HG02571 (cell line): ENCODE measurements around the gene NANOS1.
"Not testable (repeated sequence)": the region's sequence is repeated elsewhere in the genome, so short reads cannot be mapped to it uniquely, and the experiment has no call there.

ENCODE experiments used
- ATAC-seq: cut with Tn5 transposase; IDR thresholded peaks from one replicate; pipeline ENCODE4 v1.9.1; 2021; ENCODE audit warnings: mild to moderate bottlenecking, moderate library complexity; ENCODE audit not compliant: unreplicated experiment

The NANOS1 gene

GRCh38 chr10:119006451-119007210 is 22.9 kb upstream of the NANOS1 start:
- no peak for ATAC-seq

DNA sequence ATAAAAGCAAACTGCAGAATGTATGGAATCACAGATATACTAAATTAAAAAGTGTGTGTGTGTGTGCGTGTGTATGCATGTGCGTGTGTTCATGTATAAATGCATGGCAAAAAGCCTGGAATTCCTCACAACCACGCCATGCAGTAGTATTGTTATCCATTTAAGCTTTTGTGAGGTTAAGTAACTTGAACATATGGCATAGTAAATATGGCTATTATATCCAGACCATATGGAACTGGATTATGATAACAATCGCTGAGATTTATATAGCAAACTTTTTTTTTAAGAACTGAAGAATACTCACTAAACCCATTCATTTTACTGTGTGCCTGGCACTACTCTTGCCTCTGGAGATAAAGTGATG is 22.3 kb upstream of the NANOS1 start:
- no peak for ATAC-seq

DNA sequence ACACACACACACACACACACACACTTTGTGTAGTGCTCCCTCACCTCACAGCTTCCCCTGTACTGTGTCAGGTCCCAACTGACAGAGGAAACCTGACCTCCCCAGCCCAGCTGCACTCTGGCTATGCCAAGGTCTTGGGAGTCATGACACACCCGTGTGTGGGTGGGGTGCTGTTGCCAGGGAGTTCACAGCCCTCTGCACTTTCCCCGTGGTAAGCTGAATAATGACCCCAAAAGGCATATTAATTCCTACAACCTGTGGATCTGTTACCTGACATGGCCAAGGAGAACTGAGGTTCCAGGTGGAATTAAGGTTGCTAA is 8.9 kb upstream of the NANOS1 start:
- no peak for ATAC-seq

GRCh38 chr10:119022846-119023552 is 6.5 kb upstream of the NANOS1 start:
- ATAC-seq = no peak

GRCh38 chr10:119023553-119023868 is 6.0 kb upstream of the NANOS1 start:
- ATAC-seq = no peak

- no peak for ATAC-seq
Measured at GRCh38 chr10:119024882-119025281, 4.6 kb upstream of the NANOS1 start.

DNA sequence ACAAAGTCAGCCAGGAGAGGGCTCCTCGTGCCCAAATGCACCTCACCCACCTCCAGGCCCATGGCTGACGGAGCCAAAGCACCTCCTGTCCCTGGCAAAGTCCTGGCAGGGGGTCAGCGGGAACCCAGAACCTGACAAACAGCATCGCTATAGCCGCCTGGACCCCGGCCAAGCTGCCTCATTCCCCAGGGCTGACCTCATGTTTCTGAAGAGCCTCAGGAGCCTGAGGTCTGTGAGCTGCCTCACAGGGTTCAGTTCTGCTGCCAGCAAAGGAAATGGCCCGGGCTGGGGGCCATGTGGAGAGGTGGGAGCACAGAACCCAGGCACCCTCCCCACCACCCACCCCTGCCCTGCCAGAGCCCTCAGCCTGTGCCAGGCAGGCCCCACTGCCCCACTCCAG is 4.2 kb upstream of the NANOS1 start:
- ATAC-seq = no peak

DNA sequence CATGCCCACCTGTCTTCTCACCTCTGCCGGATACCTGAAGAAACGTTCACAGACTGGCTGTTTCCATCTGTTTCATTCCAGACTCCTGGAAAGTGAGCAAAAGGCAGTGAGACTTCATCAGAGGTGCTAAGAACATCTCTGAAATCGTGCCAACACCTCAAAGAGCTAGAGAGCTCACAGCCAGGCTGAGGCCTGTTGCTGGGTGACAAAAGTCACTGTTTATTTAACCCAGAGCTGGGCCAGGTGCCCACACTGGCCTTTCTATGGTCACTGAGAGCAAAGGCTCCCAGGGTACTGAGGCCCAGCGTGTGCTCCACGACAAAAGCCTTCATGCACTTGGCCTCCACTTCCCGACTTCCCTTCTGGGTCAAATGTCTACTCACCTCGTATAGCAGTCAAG is 3.7 kb upstream of the NANOS1 start:
- no peak for ATAC-seq

GRCh38 chr10:119026301-119027110 is 3.0 kb upstream of the NANOS1 start:
- ATAC-seq = no peak

DNA sequence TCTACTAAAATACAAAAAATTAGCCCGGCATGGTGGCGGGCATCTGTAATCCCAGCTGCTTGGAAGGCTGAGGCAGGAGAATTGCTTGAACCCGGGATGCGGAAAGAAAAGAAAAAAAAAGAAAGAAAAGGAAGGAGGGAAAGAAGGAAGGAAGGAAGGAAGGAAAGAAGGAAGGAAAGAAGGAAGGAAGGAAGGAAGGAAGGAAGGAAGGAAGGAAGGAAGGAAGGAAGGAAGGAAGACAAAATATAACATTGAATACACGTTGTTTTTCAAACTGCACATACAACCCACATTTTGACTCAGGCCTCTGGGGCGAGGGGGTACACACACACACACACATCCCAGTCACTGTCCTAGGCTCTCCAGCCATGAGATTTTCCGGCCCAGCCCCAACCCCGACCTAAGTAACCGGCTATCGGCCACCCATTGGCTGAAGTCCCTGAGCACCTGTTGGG is 1.0 kb upstream of the NANOS1 start:
- not testable (repeated sequence) for ATAC-seq

GRCh38 chr10:119028900-119029612 is 458 bp upstream of the NANOS1 start:
- ATAC-seq = peak; percentile 63

DNA sequence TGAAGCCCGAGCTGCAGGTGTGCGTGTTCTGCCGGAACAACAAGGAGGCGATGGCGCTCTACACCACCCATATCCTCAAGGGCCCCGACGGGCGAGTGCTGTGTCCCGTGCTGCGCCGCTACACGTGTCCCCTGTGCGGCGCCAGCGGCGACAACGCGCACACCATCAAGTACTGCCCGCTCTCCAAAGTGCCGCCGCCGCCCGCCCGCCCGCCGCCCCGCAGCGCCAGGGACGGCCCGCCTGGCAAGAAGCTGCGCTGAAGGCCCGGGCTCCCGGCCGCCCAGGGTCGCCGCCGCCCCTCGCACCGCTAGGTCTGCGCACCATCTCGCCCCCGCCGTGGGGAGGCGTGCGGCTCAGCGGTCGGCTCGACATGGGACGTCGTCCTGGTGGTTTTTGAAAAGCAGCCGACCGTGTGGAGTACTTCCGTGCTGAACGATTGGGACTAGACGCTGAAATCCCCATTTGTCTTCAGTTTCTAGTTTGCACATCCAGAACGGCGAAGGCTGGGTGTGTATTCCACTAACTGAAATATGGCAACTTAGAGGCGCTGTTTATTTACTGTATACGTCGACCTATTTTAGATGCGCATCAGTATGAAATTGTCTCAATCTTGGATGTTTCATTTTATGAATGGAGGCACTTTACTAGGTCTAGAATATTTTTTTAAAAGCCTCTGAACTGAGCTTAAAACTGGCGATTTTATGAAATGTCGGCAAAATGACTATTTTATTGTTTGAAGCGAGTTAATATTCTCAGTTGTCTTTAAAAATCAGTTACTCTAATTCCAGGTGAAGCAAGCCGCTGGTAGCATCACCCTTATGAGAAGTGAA is 1.1 kb downstream of the NANOS1 start:
- peak; percentile 43 for ATAC-seq

DNA sequence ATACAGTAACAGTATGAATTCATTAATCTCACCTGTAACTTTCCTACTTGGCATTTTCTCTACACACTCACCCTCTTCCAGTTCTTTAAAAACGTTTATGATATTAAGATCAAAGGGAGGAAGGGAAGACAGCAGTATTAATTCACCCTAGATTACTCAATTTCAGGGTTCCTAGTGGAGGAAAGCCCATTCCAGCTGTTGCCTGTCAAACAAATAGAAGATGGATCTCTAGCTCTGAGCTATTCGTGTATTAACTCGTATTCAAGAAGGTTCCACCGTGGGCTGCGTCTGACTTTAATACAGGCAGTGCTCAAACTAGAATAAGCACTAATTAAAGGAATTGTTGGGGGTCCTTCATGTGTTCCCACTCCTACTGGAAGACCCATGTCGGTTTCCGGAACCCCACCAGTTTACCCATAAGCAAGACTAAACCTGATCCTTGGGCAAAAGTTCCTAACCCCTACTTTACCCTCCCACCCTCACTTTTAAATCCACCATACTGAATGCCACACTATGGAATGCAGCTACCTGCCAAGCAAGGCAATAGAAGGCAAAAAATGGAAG is 2.1 kb downstream of the NANOS1 start:
- no peak for ATAC-seq

GRCh38 chr10:119039161-119039560 is 9.6 kb downstream of the NANOS1 start:
- no peak for ATAC-seq

DNA sequence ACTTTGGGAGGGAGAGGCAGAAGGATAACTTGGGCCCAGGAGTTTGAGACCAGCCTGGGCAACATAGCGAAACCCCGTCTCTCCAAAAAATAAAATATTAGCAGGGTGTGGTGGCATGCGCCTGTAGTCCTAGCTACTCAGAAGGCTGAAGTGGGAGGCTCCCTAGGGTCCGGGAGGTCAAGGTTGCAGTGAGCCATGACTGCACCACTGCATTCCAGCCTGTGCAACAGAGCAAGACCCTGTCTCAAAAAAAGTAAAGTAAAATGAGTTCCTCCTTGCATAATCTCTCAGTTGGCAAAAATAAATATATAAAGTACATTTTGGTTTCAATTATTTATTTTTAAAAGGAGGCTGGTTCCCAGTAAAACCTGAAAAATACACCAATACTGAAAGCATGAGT is 11.8 kb downstream of the NANOS1 start:
- ATAC-seq = no peak

DNA sequence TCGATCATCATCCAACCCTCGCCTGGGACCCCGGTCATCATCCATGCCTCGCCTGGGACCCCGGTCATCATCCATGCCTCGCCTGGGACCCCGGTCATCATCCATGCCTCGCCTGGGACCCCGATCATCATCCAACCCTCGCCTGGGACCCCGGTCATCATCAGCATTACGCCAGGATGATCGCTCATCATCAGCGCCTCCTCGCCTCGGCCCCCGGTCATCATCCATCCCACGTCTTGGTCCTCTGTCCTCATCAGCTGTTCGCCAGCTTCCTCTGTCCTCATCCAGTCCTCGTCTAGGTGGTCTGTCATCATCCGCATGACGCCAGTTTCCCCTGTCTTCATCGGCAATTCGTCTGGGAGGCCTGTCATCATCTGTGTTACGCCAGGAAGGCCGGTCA is 12.7 kb downstream of the NANOS1 start:
- no peak for ATAC-seq

- ATAC-seq = no peak
Measured at GRCh38 chr10:119045561-119045960, 16.0 kb downstream of the NANOS1 start.

DNA sequence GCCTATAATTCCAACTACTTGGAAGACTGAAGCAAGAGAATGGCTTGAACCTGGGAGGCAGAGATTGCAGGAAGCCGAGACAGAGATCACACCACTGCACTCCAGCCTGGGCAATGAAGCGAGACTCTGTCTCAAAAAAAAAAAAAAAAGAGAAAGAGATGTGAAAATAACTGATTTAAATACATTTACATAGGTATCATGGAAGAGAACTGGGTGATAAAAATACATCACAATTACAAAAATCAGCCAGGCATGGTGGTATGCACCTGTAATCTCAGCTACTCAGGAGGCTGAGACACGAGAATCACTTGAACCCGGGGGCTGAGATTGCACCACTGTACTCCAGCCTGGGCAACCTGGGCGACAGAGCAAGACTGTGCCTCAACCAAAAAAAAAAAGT is 19.8 kb downstream of the NANOS1 start:
- no peak for ATAC-seq

DNA sequence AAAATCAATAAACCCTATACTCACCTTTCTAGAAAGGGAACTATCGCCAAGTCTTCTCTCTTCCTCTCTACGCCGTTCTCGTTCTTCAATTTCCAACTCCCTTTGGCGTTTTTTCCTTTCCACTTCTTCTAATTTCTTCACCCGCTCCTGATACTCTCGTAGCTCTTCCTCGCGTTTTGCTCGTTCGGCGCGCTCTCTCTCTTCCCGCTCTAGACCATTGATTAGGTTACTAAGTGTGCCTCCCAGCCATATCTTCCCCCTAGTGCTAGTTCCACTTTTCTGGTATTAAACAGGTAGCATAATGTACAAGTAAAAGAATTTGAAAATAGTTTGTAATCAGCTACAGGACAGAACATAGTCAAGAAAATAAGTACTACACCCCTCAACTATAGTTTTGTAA is 20.3 kb downstream of the NANOS1 start:
- no peak for ATAC-seq

GRCh38 chr10:119051775-119052174 is 22.3 kb downstream of the NANOS1 start:
- no peak for ATAC-seq
